Keratinocyte (primary cell): ENCODE results near the gene SIVA1. TPM values are rescaled to one million over a fixed set of nuclear protein-coding genes. Genes with fewer than 3 reads are reported as not detected.

Experiments used
- DNase-seq: peaks from one replicate; pipeline ENCODE4 v3.0.0-alpha.2; 2011; ENCODE audit warnings: low read depth, missing footprints, low spot score
- FAIRE-seq: peaks from 2 replicates; lab custom pipeline; 2011; peaks lifted over from hg19 to GRCh38; lab: Jason Lieb, UNC
- H2AFZ ChIP-seq: 2 replicates; pipeline ENCODE4 v1.6.0; 2012; ENCODE audit warnings: low read length, control low read depth, inconsistent platforms; ENCODE audit not compliant: control insufficient read depth
- H3K27ac ChIP-seq: 2 replicates; pipeline ENCODE4 v1.5.1; 2011; ENCODE audit warnings: low read length; ENCODE audit not compliant: control insufficient read depth, insufficient read depth
- H3K27me3 ChIP-seq: 3 replicates; pipeline ENCODE4 v1.6.0; 2011; ENCODE audit warnings: low read length; ENCODE audit not compliant: control insufficient read depth, insufficient read depth; ENCODE audit errors: extremely low read depth
- H3K36me3 ChIP-seq, 2 experiments: 2 replicates in 1 of 2; 3 replicates in 1 of 2; pipeline ENCODE4 v1.5.1; 2011; ENCODE audit warnings: low read length in 2 of 2, mild to moderate bottlenecking in 1 of 2; ENCODE audit not compliant: control insufficient read depth in 2 of 2, insufficient read depth in 2 of 2; ENCODE audit errors: extremely low read depth in 1 of 2
- H3K4me1 ChIP-seq: 3 replicates; pipeline ENCODE4 v1.5.1; 2011; ENCODE audit warnings: low read length; ENCODE audit not compliant: control insufficient read depth, insufficient read depth; ENCODE audit errors: extremely low read depth
- H3K4me2 ChIP-seq: 3 replicates; pipeline ENCODE4 v1.6.0; 2011; ENCODE audit warnings: low read depth, low read length; ENCODE audit not compliant: control insufficient read depth, insufficient read depth; ENCODE audit errors: extremely low read depth
- H3K4me3 ChIP-seq, 3 experiments: fragments of 200-600 bp in 1 of 3; sonication (generic) in 1 of 3; 2 replicates in 2 of 3; 3 replicates in 1 of 3; pipeline ENCODE4 v1.5.1; 2011 to 2016; ENCODE audit warnings: low read length in 3 of 3, mild to moderate bottlenecking in 3 of 3, control low read depth in 2 of 3, inconsistent platforms in 1 of 3, low read depth in 1 of 3, mixed read lengths in 1 of 3, mixed run types in 1 of 3, moderate library complexity in 1 of 3; ENCODE audit not compliant: control insufficient read depth in 2 of 3, insufficient read depth in 2 of 3; ENCODE audit errors: extremely low read depth in 1 of 3
- H3K79me2 ChIP-seq: 2 replicates; pipeline ENCODE4 v1.6.0; 2012; ENCODE audit warnings: low read length; ENCODE audit not compliant: control insufficient read depth, insufficient read depth
- H3K9ac ChIP-seq: 3 replicates; pipeline ENCODE4 v1.6.0; 2011; ENCODE audit warnings: low read length; ENCODE audit not compliant: control insufficient read depth, insufficient read depth; ENCODE audit errors: extremely low read depth
- H3K9me1 ChIP-seq: 3 replicates; pipeline ENCODE4 v1.6.0; 2011; ENCODE audit warnings: low read length; ENCODE audit not compliant: control insufficient read depth, insufficient read depth; ENCODE audit errors: extremely low read depth
- H3K9me3 ChIP-seq: 2 replicates; pipeline ENCODE4 v1.5.1; 2012; ENCODE audit warnings: low read depth, low read length; ENCODE audit not compliant: control insufficient read depth
- H4K20me1 ChIP-seq: 3 replicates; pipeline ENCODE4 v1.6.0; 2011; ENCODE audit warnings: low read length; ENCODE audit not compliant: control insufficient read depth, insufficient read depth; ENCODE audit errors: extremely low read depth
- EZH2 ChIP-seq: IDR thresholded peaks from one replicate; pipeline ENCODE4 v1.6.1; 2012; ENCODE audit warnings: inconsistent platforms, mild to moderate bottlenecking, low read length, moderate library complexity
- dilution Hi-C: fragments of 300-500 bp; cut with MboI; formaldehyde crosslinking; loops from one replicate; pipeline ENCODE4 v1.7.0; 2020; ENCODE audit warnings: low sequenced_read_pairs; ENCODE audit not compliant: extremely low pct_ligation_motif_present
- polyA plus RNA-seq, 5 experiments: library from polyadenylated mRNA; depleted of rRNA in 3 of 5; stranded (reverse) in 3 of 5; stranded (forward) in 1 of 5; unstranded in 1 of 5; fragments of >200 nt; gene quantifications; 1 replicate in 1 of 5; 2 replicates in 3 of 5; 3 replicates in 1 of 5; pipeline versions ENCODE4 v1.2.1 to v1.2.3, GENCODE V29; 2011 to 2012; ENCODE audit warnings: missing spikeins in 2 of 5, low read depth in 1 of 5, low replicate concordance in 1 of 5
- TF ChIP-seq, protein P1 (sequence below), 3 experiments: IDR thresholded peaks in 1 of 3; conservative IDR thresholded peaks in 1 of 3; optimal IDR thresholded peaks in 1 of 3; 2 replicates in 2 of 3; 3 replicates in 1 of 3; pipeline versions ENCODE3 to v1.5.1; 2011; ENCODE audit warnings: low read length in 3 of 3, mild to moderate bottlenecking in 3 of 3, moderate library complexity in 2 of 3, control low read depth in 1 of 3, inconsistent platforms in 1 of 3; ENCODE audit not compliant: insufficient read depth in 2 of 3; ENCODE audit errors: extremely low read depth in 1 of 3

SIVA1 gene
- polyA plus RNA-seq, 1 donor (not counting 4 experiments of a cell fraction or from before 2014, with no cell fraction given): 35.3 TPM

- dilution Hi-C loops: no loop called here
- no peak for TF ChIP-seq EZH2
- TF ChIP-seq, protein P1, sequence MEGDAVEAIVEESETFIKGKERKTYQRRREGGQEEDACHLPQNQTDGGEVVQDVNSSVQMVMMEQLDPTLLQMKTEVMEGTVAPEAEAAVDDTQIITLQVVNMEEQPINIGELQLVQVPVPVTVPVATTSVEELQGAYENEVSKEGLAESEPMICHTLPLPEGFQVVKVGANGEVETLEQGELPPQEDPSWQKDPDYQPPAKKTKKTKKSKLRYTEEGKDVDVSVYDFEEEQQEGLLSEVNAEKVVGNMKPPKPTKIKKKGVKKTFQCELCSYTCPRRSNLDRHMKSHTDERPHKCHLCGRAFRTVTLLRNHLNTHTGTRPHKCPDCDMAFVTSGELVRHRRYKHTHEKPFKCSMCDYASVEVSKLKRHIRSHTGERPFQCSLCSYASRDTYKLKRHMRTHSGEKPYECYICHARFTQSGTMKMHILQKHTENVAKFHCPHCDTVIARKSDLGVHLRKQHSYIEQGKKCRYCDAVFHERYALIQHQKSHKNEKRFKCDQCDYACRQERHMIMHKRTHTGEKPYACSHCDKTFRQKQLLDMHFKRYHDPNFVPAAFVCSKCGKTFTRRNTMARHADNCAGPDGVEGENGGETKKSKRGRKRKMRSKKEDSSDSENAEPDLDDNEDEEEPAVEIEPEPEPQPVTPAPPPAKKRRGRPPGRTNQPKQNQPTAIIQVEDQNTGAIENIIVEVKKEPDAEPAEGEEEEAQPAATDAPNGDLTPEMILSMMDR (optimal IDR thresholded peaks at IDR 0.05 in 1 of 3, IDR thresholded peaks at IDR 0.05 in 1 of 3, conservative IDR thresholded peaks at IDR 0.05 in 1 of 3; ENCODE audit: extremely low read depth in 1 of 3, insufficient read depth in 2 of 3, low read length in 3 of 3): no peak
- no peaks in the 10 kb centered on the region for H3K9me1 ChIP-seq
- H3K79me2 ChIP-seq: no peaks in the 10 kb centered on the region
- H4K20me1 ChIP-seq: no peaks in the 10 kb centered on the region
- no peak overlapping the region for H3K4me2 ChIP-seq
- no peak overlapping the region for H2AFZ ChIP-seq
- H3K27me3 ChIP-seq: no peaks in the 10 kb centered on the region
- no peaks in the 10 kb centered on the region for H3K36me3 ChIP-seq
- peaks cover 12% of the 10 kb centered on the region for H3K4me1 ChIP-seq
- no peaks in the 10 kb centered on the region for H3K9me3 ChIP-seq
- no peak overlapping the region for H3K27ac ChIP-seq
- DNase-seq: no peak
- FAIRE-seq: no peak
- no peak overlapping the region for H3K4me3 ChIP-seq
- H3K9ac ChIP-seq: no peak overlapping the region
These were observed 14.4 kb upstream of the SIVA1 start for GRCh38 chr14:104738375-104739019.

GRCh38 chr14:104739026-104739425 is 13.9 kb upstream of the SIVA1 start:
- Histone ChIP-seq H3K79me2 (no peaks in the 10 kb centered on the region), H3K27ac (no peak overlapping the region), H3K9me1 (no peaks in the 10 kb centered on the region), H3K4me3 (no peak overlapping the region), H3K27me3 (no peaks in the 10 kb centered on the region), H4K20me1 (no peaks in the 10 kb centered on the region), H3K4me1 (peaks cover 15% of the 10 kb centered on the region), H3K9me3 (no peaks in the 10 kb centered on the region), H2AFZ (no peak overlapping the region), H3K4me2 (no peak overlapping the region), H3K9ac (no peak overlapping the region), H3K36me3 (no peaks in the 10 kb centered on the region)
- TF ChIP-seq EZH2: no peak
- TF ChIP-seq, protein P1 (optimal IDR thresholded peaks at IDR 0.05 in 1 of 3, IDR thresholded peaks at IDR 0.05 in 1 of 3, conservative IDR thresholded peaks at IDR 0.05 in 1 of 3; ENCODE audit: extremely low read depth in 1 of 3, insufficient read depth in 2 of 3, low read length in 3 of 3): no peak
- FAIRE-seq (no peak), DNase-seq (no peak)
- dilution Hi-C loops: no loop called here
